ENCODE measurements around the gene RPL23.

RPL23 gene

DNA sequence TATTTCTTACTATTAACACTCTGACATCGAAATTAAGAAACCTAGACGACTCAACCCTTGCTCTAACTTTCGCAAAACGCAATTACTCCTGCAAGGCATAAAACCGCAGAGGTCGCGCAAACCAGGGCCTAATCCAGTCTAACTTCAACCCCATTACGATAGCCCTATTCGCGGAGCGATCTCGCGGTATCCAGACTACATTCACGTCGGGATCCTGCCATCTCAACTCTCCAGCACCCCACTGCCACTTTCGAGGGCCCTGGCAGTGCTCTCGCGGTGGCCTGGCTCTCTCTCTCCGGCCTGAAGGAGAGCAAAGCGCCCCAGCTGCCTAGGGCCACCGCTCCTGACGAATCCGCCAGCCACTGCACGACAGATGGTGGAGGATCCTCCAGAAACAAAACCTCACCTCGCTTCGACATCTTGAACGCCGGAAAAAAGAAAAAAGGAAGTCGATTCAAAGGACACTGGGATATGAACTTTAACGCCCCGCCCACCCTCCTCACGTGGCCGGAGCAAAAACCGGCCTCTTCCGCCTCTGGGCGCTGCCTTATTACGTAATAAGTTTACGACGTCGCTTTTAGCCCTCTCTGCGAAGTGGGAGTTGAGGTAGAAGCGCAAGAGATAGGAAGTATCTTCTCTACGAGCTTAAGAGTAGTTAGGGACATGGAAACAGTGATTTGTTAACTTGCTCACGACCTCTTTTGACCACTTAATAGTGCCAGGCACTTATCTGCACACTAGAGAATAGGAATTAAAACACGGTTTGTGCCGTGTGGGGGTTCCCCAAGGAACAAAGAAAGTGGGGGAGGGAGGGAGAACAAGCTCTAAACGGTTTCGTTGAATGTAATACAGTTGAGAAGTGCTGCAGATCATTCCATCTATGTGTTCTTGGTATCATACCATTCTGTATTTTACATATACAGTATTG lies at the start of gene RPL23:
TSS of gene RPL23 (minus strand) at position 430 of the 928 bp plus-strand sequence. CDS start at position 419, 11 bp downstream.
- Histone ChIP-seq H3K27ac (ENCODE audit: low read length) (peak within 1 kb of the TSS; percentile 88), H3K27me3 (ENCODE audit: control insufficient read depth, insufficient read depth, low read length) (no peaks in the 10 kb centered on the region), H3K9me3 (ENCODE audit: control insufficient read depth, low read depth, low read length) (no peaks in the 10 kb centered on the region), H3K4me3 (ENCODE audit: low read length) (peak within 1 kb of the TSS; percentile 98), H3K36me3 (ENCODE audit: control insufficient read depth, low read depth, low read length) (peaks cover 43% of the 10 kb centered on the region), H3K4me1 (ENCODE audit: control insufficient read depth, low read depth, low read length) (peaks cover 10% of the 10 kb centered on the region), H3K9ac (ENCODE audit: low read length) (peak within 1 kb of the TSS; percentile 98)

DNA sequence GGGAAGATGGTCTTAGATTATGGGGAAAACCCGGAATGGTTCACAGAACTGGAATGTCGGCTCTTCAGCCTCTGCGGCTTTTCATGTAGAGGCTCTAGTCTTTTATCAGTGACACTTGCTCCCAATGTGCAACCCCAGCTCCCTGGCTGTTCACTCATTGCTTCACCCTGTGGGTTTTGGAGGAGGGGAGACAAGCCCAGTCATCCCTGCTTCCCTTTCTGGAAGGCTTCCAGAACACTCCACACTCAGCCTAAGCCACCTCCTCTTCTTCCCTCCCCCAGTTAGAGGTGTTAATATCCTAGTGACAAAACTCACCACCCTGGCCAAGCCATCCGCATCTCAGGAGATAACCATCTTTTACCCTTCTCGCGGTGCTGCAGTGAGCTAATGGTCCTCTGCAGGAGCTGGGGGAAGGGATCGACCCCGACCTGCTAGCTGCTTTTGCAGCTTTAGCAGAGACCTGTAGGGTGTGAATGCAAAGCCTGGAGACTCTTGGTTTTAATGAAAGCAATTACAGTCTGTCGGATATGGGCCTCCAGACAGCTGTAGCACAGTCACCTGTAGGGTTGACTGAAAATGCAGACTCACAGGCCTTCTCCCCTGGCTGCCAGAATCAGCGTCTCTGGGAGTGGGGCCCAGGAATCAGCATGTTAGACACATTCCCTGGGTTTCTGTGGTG lies 47.6 kb upstream of the RPL23 start:
- Histone ChIP-seq H3K36me3 (ENCODE audit: control insufficient read depth, low read depth, low read length) (peaks cover 21% of the 10 kb centered on the region), H3K4me1 (ENCODE audit: control insufficient read depth, low read depth, low read length) (peaks cover 4% of the 10 kb centered on the region), H3K4me3 (ENCODE audit: low read length) (no peak overlapping the region), H3K9me3 (ENCODE audit: control insufficient read depth, low read depth, low read length) (no peaks in the 10 kb centered on the region), H3K9ac (ENCODE audit: low read length) (no peak overlapping the region), H3K27me3 (ENCODE audit: control insufficient read depth, insufficient read depth, low read length) (no peaks in the 10 kb centered on the region), H3K27ac (ENCODE audit: low read length) (no peak overlapping the region)

DNA sequence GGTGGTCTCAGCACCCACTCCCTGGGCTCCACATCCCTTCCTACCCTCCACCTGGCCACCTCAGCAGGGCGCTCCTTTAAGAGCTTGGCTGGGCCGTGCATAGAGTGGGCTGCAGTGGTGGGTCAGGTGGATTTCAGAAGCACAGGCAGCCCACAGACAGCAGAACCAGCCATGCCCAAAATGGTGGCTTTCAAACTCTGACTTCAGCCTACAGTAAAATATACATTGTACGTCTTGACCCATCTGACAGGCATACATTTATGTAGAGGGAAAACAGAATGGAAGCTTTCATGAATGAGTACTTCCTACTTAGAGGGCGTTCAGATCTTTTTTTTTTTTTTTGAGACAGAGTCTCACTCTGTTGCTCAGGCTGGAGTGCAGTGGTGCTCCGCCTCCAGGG lies 45.9 kb upstream of the RPL23 start:
- Histone ChIP-seq H3K36me3 (ENCODE audit: control insufficient read depth, low read depth, low read length) (peaks cover 19% of the 10 kb centered on the region), H3K4me1 (ENCODE audit: control insufficient read depth, low read depth, low read length) (peaks cover 4% of the 10 kb centered on the region), H3K27me3 (ENCODE audit: control insufficient read depth, insufficient read depth, low read length) (no peaks in the 10 kb centered on the region), H3K4me3 (ENCODE audit: low read length) (no peak overlapping the region), H3K9me3 (ENCODE audit: control insufficient read depth, low read depth, low read length) (no peaks in the 10 kb centered on the region), H3K27ac (ENCODE audit: low read length) (no peak overlapping the region), H3K9ac (ENCODE audit: low read length) (no peak overlapping the region)

DNA sequence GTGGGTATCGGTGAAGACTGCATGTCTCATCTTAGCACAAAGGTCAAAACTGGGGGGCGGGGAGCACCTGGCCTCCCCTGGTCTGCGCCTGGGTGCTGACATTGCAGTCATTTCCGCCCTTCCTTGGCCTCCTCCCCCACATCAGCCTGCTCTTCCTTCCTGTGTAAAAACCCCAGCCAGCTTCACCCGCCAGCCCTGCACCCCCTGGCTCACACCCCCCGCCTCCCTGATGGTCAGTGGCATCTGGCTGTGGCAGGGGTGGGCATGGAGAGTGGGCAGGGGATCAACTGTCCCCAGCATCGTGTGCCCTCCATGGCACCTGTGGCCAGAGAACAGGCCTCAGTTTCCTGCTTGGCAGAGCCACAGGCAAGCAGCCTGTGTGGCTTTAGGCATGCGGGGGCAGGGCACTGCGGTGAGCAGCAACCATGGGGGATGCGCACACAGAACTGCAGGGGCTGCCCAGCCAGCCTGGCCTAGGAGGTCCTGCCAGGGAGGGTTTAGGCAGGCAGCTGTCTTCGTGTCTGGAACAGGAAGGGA lies 45.4 kb upstream of the RPL23 start:
- H3K27me3 ChIP-seq (ENCODE audit: control insufficient read depth, insufficient read depth, low read length): no peaks in the 10 kb centered on the region
- H3K9ac ChIP-seq (ENCODE audit: low read length): no peak overlapping the region
- no peak overlapping the region for H3K27ac ChIP-seq (ENCODE audit: low read length)
- H3K4me3 ChIP-seq (ENCODE audit: low read length): no peak overlapping the region
- H3K4me1 ChIP-seq (ENCODE audit: control insufficient read depth, low read depth, low read length): peaks cover 4% of the 10 kb centered on the region
- H3K36me3 ChIP-seq (ENCODE audit: control insufficient read depth, low read depth, low read length): peaks cover 23% of the 10 kb centered on the region
- no peaks in the 10 kb centered on the region for H3K9me3 ChIP-seq (ENCODE audit: control insufficient read depth, low read depth, low read length)

DNA sequence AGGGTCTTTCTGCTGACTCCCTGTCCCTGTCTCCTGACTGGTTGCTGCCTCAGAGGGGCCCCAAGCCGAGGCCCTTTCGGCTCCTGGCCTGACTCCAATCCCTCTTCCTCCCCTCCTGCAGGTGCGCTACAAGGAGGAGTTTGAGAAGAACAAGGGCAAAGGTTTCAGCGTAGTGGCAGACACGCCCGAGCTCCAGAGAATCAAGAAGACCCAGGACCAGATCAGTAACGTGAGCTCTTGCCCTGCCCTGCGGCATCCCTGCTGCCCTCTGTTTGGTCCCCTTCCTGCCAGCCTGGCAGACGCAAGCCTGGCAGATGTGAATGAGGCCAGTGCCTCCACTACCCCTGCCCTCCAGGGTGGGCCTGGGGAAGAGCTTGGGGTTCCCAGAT lies 44.8 kb upstream of the RPL23 start:
- Histone ChIP-seq H3K4me3 (ENCODE audit: low read length) (no peak overlapping the region), H3K27ac (ENCODE audit: low read length) (no peak overlapping the region), H3K4me1 (ENCODE audit: control insufficient read depth, low read depth, low read length) (peaks cover 4% of the 10 kb centered on the region), H3K9ac (ENCODE audit: low read length) (no peak overlapping the region), H3K27me3 (ENCODE audit: control insufficient read depth, insufficient read depth, low read length) (no peaks in the 10 kb centered on the region), H3K36me3 (ENCODE audit: control insufficient read depth, low read depth, low read length) (peaks cover 17% of the 10 kb centered on the region), H3K9me3 (ENCODE audit: control insufficient read depth, low read depth, low read length) (no peaks in the 10 kb centered on the region)

DNA sequence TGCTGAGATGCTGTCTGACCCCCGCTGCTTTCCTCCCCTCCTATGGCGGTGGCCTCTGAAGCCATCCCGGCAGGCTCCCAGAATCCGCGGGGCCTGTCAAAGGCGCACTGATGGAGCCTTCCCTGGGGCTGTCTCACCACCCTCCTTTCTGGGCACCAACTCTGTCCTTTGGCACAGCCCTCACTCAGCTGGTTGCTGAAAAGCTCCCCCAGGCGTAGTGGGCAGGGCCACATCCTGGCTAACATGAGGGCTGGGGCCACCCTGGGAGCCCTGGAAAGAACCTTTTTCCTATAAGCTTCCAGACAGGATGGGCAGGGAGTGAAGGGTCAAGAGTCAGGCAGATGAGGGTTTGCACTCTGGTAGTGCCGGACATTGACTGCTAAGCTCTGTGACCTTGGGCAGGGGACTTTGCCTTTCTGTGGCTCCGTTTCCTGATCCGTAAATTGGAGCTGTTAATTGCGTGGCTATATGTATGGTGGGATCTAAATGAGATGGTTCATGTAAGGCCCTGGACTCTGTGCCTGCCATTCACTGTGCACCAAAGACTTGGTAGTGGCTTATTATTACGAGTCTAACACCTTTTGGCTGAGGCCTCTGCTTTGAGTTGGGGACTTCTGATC lies 44.3 kb upstream of the RPL23 start:
- H3K27me3 ChIP-seq (ENCODE audit: control insufficient read depth, insufficient read depth, low read length): no peaks in the 10 kb centered on the region
- H3K9me3 ChIP-seq (ENCODE audit: control insufficient read depth, low read depth, low read length): no peaks in the 10 kb centered on the region
- H3K36me3 ChIP-seq (ENCODE audit: control insufficient read depth, low read depth, low read length): peaks cover 17% of the 10 kb centered on the region
- H3K4me1 ChIP-seq (ENCODE audit: control insufficient read depth, low read depth, low read length): peaks cover 4% of the 10 kb centered on the region
- no peak overlapping the region for H3K27ac ChIP-seq (ENCODE audit: low read length)
- no peak overlapping the region for H3K4me3 ChIP-seq (ENCODE audit: low read length)
- no peak overlapping the region for H3K9ac ChIP-seq (ENCODE audit: low read length)

DNA sequence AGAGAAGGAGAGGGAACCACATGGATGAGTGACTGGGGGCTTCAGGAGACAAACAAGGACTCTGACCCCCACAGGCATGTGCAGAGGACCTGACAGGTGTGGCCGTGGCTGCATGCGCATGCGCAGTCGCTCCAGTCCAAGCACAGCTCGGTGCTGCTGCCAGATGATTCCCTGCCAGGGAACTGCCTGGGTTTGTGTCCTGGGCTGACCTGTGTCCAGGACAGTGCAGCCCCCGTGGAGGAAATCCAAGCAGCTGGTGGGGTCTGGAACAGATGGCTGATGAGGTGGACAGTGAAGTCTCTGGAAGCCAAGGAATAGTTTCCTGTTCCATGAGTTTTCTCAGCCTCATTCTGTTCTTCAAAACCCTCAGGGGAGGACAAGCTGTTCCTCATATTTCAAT lies 43.7 kb upstream of the RPL23 start:
- Histone ChIP-seq H3K36me3 (ENCODE audit: control insufficient read depth, low read depth, low read length) (peaks cover 17% of the 10 kb centered on the region), H3K27me3 (ENCODE audit: control insufficient read depth, insufficient read depth, low read length) (no peaks in the 10 kb centered on the region), H3K27ac (ENCODE audit: low read length) (no peak overlapping the region), H3K9me3 (ENCODE audit: control insufficient read depth, low read depth, low read length) (no peaks in the 10 kb centered on the region), H3K9ac (ENCODE audit: low read length) (no peak overlapping the region), H3K4me3 (ENCODE audit: low read length) (no peak overlapping the region), H3K4me1 (ENCODE audit: control insufficient read depth, low read depth, low read length) (peaks cover 4% of the 10 kb centered on the region)

DNA sequence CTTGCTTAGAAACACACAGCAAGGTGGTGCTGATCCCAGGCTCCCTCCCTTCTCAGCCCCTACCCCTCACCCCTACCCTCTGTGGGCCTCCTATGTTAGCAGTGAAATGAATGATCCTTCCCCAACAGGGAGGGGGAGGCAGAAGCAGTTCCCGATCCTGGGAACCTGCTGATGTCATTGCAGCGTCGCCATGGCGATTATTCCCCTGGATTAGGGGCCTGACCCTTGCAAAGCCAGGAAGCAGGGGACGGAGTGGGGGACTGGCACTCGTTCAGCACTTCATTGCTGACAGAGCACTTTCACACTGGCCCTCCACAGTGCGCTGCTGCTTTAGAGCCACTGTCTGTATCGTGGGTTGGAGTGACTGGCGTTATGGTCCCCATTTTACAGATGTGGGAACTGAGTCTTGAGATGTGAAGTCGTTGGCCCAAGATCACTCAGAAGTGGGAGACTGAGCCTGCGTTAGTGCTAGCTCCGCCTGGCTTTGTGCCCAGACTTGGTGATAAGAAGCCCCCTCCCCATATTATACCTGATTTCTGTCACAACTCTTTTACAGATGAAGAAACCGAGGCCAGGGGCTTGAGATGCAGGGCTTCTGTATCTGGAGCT lies 42.9 kb upstream of the RPL23 start:
- H3K27ac ChIP-seq (ENCODE audit: low read length): no peak overlapping the region
- H3K27me3 ChIP-seq (ENCODE audit: control insufficient read depth, insufficient read depth, low read length): no peaks in the 10 kb centered on the region
- H3K4me3 ChIP-seq (ENCODE audit: low read length): no peak overlapping the region
- H3K36me3 ChIP-seq (ENCODE audit: control insufficient read depth, low read depth, low read length): peaks cover 20% of the 10 kb centered on the region
- no peaks in the 10 kb centered on the region for H3K9me3 ChIP-seq (ENCODE audit: control insufficient read depth, low read depth, low read length)
- no peak overlapping the region for H3K9ac ChIP-seq (ENCODE audit: low read length)
- H3K4me1 ChIP-seq (ENCODE audit: control insufficient read depth, low read depth, low read length): peaks cover 4% of the 10 kb centered on the region

- no peaks in the 10 kb centered on the region for H3K4me1 ChIP-seq (ENCODE audit: control insufficient read depth, low read depth, low read length)
- no peak overlapping the region for H3K9ac ChIP-seq (ENCODE audit: low read length)
- no peak overlapping the region for H3K27ac ChIP-seq (ENCODE audit: low read length)
- H3K4me3 ChIP-seq (ENCODE audit: low read length): no peak overlapping the region
- peaks cover 24% of the 10 kb centered on the region for H3K36me3 ChIP-seq (ENCODE audit: control insufficient read depth, low read depth, low read length)
- H3K27me3 ChIP-seq (ENCODE audit: control insufficient read depth, insufficient read depth, low read length): no peaks in the 10 kb centered on the region
- no peaks in the 10 kb centered on the region for H3K9me3 ChIP-seq (ENCODE audit: control insufficient read depth, low read depth, low read length)
Observed at GRCh38 chr17:38894276-38894675, 40.8 kb upstream of the RPL23 start.

DNA sequence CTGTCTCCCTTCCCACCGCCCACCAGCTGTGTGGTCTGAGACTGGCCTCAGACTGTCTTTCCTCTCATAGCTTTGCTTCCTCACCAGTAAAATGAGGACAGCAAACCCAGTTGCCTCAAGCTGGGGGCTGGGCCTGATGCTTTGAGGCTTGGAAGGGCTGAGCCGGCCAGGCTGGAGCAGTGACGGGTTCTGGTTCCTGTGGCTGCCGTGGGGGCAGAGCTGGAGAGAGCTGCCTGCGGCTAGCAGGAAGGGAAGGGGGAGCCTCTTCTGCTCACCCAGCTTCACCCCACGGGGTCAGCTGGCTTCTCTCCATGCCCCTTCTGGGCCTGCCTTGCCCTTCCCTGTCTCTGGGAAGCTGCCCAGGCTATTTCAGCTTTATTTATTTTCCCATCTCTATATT lies 40.1 kb upstream of the RPL23 start:
- no peak overlapping the region for H3K4me3 ChIP-seq (ENCODE audit: low read length)
- no peaks in the 10 kb centered on the region for H3K27me3 ChIP-seq (ENCODE audit: control insufficient read depth, insufficient read depth, low read length)
- no peaks in the 10 kb centered on the region for H3K9me3 ChIP-seq (ENCODE audit: control insufficient read depth, low read depth, low read length)
- no peak overlapping the region for H3K9ac ChIP-seq (ENCODE audit: low read length)
- no peaks in the 10 kb centered on the region for H3K4me1 ChIP-seq (ENCODE audit: control insufficient read depth, low read depth, low read length)
- H3K27ac ChIP-seq (ENCODE audit: low read length): no peak overlapping the region
- H3K36me3 ChIP-seq (ENCODE audit: control insufficient read depth, low read depth, low read length): peaks cover 19% of the 10 kb centered on the region

DNA sequence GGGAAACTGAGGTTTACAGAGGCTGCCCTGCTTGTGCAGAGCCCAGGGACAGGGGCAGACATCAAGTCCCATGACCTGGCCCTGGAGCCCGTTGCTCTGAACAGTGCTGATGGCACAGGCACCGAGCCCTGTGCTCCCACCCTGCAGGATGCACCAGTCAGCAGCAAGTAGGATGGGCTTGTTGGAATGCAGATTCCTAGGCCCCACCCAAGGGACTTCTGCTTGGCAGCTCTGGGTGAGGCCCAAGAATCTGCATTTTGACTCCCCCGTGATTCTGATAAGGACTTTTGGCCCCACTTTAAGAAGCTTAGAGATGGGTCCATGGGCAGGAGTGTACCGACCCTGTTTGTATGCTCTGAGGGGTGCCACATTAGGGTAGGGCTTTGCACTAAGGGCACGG lies 39.6 kb upstream of the RPL23 start:
- Histone ChIP-seq H3K4me1 (ENCODE audit: control insufficient read depth, low read depth, low read length) (no peaks in the 10 kb centered on the region), H3K4me3 (ENCODE audit: low read length) (no peak overlapping the region), H3K9ac (ENCODE audit: low read length) (no peak overlapping the region)

More for the DNA sequence above, 39.6 kb upstream of the RPL23 start:
- peaks cover 18% of the 10 kb centered on the region for H3K36me3 ChIP-seq (ENCODE audit: control insufficient read depth, low read depth, low read length)
- H3K27ac ChIP-seq (ENCODE audit: low read length): no peak overlapping the region
- no peaks in the 10 kb centered on the region for H3K9me3 ChIP-seq (ENCODE audit: control insufficient read depth, low read depth, low read length)
- H3K27me3 ChIP-seq (ENCODE audit: control insufficient read depth, insufficient read depth, low read length): no peaks in the 10 kb centered on the region

All from iPS-18a (cell line).